Measurements from ENCODE around the gene C6orf62. TPM values are rescaled to one million over a fixed set of nuclear protein-coding genes. Genes with fewer than 3 reads are reported as not detected.

C6orf62 gene
- total and polyA plus RNA-seq, 2 of the 4 experiments (the other 2 are of a cell fraction) = 47.5 to 50.7 TPM

- in situ Hi-C loops (cut with MboI; ENCODE audit: low sequenced_read_pairs) = loop anchor here (5.0 kb wide), 1 partner anchor 178 kb away; no protein-coding TSS in a partner anchor
Measured at GRCh38 chr6:24760210-24760609, 41.3 kb upstream of the C6orf62 start.

More at GRCh38 chr6:24760210-24760609, 41.3 kb upstream of the C6orf62 start:
- dilution Hi-C loops (cut with HindIII; ENCODE audit: low sequenced_read_pairs, unreplicated experiment) (no loop called here), intact Hi-C loops (cut with micrococcal nuclease) (loop anchor here (10.0 kb wide), 1 partner anchor 475 kb away; no protein-coding TSS in a partner anchor)
- no TSS peak for BruUV-seq (replicated peaks)
- Histone ChIP-seq H3K9me1 (ENCODE audit: insufficient read depth, low read length) (no peaks in the 10 kb centered on the region; the same call in 1 of the 2 replicates), H2BK5ac (ENCODE audit: low read depth, low read length, poor library complexity, severe bottlenecking) (no peak overlapping the region), H2AFZ (replicated peaks; ENCODE audit: low read length, poor library complexity) (no peak overlapping the region), H2BK20ac (ENCODE audit: low read depth, low read length) (no peak overlapping the region), H2AK5ac (ENCODE audit: low read depth, low read length) (no peak overlapping the region), H2BK120ac (ENCODE audit: low read depth, low read length) (no peak overlapping the region), H3K4me3 (ENCODE audit: insufficient read depth, low read depth, low read length) (no peak overlapping the region), H3K36me3 (ENCODE audit: control insufficient read depth, insufficient read depth, low read length) (no peaks in the 10 kb centered on the region), H3K14ac (replicated peaks; ENCODE audit: low read depth, low read length) (no peak overlapping the region), H3K4me1 (ENCODE audit: control insufficient read depth, insufficient read depth, low read length) (no peaks in the 10 kb centered on the region; the same call in 1 of the 2 replicates), H2BK15ac (ENCODE audit: low read depth, low read length) (no peak overlapping the region), H3K4me2 (ENCODE audit: low read depth, low read length) (no peak overlapping the region), H4K8ac (ENCODE audit: low read depth in 2 of 2, low read length in 2 of 2) (no peak overlapping the region), H3K4ac (ENCODE audit: low read depth, low read length) (no peak overlapping the region), H3K27ac (ENCODE audit: insufficient read depth, low read length) (no peak overlapping the region), H4K91ac (ENCODE audit: insufficient read depth, low read depth, low read length) (no peak overlapping the region), H2AK9ac (replicated peaks; ENCODE audit: low read depth, low read length, poor library complexity) (no peak overlapping the region), H4K5ac (ENCODE audit: low read depth, low read length) (no peak overlapping the region), H4K20me1 (ENCODE audit: insufficient read depth, low read length) (no peaks in the 10 kb centered on the region), H3K9ac (ENCODE audit: low read depth, low read length) (no peak overlapping the region), H3K23ac (ENCODE audit: low read depth, low read length) (no peak overlapping the region), H3K18ac (ENCODE audit: low read depth, low read length) (no peak overlapping the region), H3K9me3 (ENCODE audit: control insufficient read depth, insufficient read depth, low read length) (no peaks in the 10 kb centered on the region), H3K79me1 (ENCODE audit: low read depth in 1 of 2, low read length in 2 of 2) (no peaks in the 10 kb centered on the region), H3K27me3 (ENCODE audit: control insufficient read depth, insufficient read depth, low read length) (no peaks in the 10 kb centered on the region), H3K56ac (ENCODE audit: extremely low read depth, insufficient read depth, low read length) (no peak overlapping the region)
- ChIA-PET POLR2A (ENCODE audit: unreplicated experiment) (no interaction called here), CTCF (no interaction called here)
- no peak for ATAC-seq (ENCODE audit: low read depth)
- WGBS, 2 experiments (ENCODE audit: extremely low coverage in 2 of 2, insufficient read length in 1 of 2) = no CpG with 5 or more reads among the region's 5 CpGs
- TF ChIP-seq BHLHE40 (IDR thresholded peaks at IDR 0.05; ENCODE audit: low read depth, low read length) = no peak
- TF ChIP-seq MAZ (IDR thresholded peaks at IDR 0.05; ENCODE audit: borderline replicate concordance, low read depth, low read length) = no peak
- TF ChIP-seq NFE2L2 (IDR thresholded peaks at IDR 0.05; ENCODE audit: low read depth, low read length) = no peak
- no peak for TF ChIP-seq CEBPB (IDR thresholded peaks at IDR 0.05; ENCODE audit: low read depth, low read length)
- no peak for TF ChIP-seq RFX5 (IDR thresholded peaks at IDR 0.05; ENCODE audit: low read depth, low read length)
- TF ChIP-seq RAD21 (IDR thresholded peaks at IDR 0.05; ENCODE audit: low read length) = no peak
- TF ChIP-seq POLR2A (IDR thresholded peaks at IDR 0.05; ENCODE audit: low read depth, low read length) = no peak
- no peak for TF ChIP-seq MAFK (IDR thresholded peaks at IDR 0.05; ENCODE audit: low read depth, low read length)
- no peak for TF ChIP-seq USF2 (IDR thresholded peaks at IDR 0.05; ENCODE audit: low read depth, low read length)
- TF ChIP-seq RCOR1 (IDR thresholded peaks at IDR 0.05; ENCODE audit: insufficient replicate concordance, low read length) = no peak
- TF ChIP-seq CHD1 (IDR thresholded peaks at IDR 0.05; ENCODE audit: low read depth, low read length) = no peak
- no peak for TF ChIP-seq MXI1 (IDR thresholded peaks at IDR 0.05; ENCODE audit: borderline replicate concordance, low read depth, low read length)
- TF ChIP-seq CTCF (conservative IDR thresholded peaks at IDR 0.05; ENCODE audit: low read depth, low read length) = no peak
- no peak for TF ChIP-seq FOS (IDR thresholded peaks at IDR 0.05; ENCODE audit: low read depth, low read length)
- no peak for TF ChIP-seq ELK1 (IDR thresholded peaks at IDR 0.05; ENCODE audit: borderline replicate concordance, low read depth, low read length)
- no peak for TF ChIP-seq SMC3 (IDR thresholded peaks at IDR 0.05; ENCODE audit: low read depth, low read length)
- no peak for DNase-seq

Measured in IMR-90 (cell line).